ENCODE data around the gene TMEM242. TPM values are rescaled to one million over a fixed set of nuclear protein-coding genes. Genes with fewer than 3 reads are reported as not detected.

TMEM242 gene
- polyA plus RNA-seq, 1 of the 3 experiments (the other 2 are of a cell fraction), result 7.4 TPM

- H3K4me1 ChIP-seq (ENCODE audit: control insufficient read depth in 1 of 2, insufficient read depth in 2 of 2, low read depth in 1 of 2, low read length in 1 of 2), result no peaks in the 10 kb centered on the region
- no peak overlapping the region for H2AFZ ChIP-seq (ENCODE audit: low read depth)
- no peak overlapping the region for H3K4me2 ChIP-seq
- H3K79me2 ChIP-seq (ENCODE audit: insufficient read depth), result no peaks in the 10 kb centered on the region
- no peak for DNase-seq
- no peaks in the 10 kb centered on the region for H3K36me3 ChIP-seq (replicated peaks in 1 of 2; ENCODE audit: control insufficient read depth in 1 of 2, insufficient read depth in 2 of 2, low read length in 1 of 2)
- H3K9me3 ChIP-seq, result no peaks in the 10 kb centered on the region
- no peak overlapping the region for H3K9ac ChIP-seq
- H3K27ac ChIP-seq (ENCODE audit: low read depth in 2 of 2, low read length in 1 of 2), result no peak overlapping the region
- no peaks in the 10 kb centered on the region for H3K9me2 ChIP-seq
- POLR2A ChIA-PET, result no interaction called here
- no peaks in the 10 kb centered on the region for H3K27me3 ChIP-seq (ENCODE audit: insufficient read depth)
- H3K4me3 ChIP-seq (ENCODE audit: low read depth in 2 of 2, low read length in 1 of 2), result no peak overlapping the region
- H3F3A ChIP-seq (replicated peaks; ENCODE audit: insufficient read depth), result no peaks in the 10 kb centered on the region
- no peak for TF ChIP-seq FOXJ3 (CRISPR knock-in tag; IDR thresholded peaks at IDR 0.05)
- no peak for TF ChIP-seq FOXM1 (IDR thresholded peaks at IDR 0.05; ENCODE audit: low read depth)
- no peak for TF ChIP-seq TAF1 (IDR thresholded peaks at IDR 0.05; ENCODE audit: borderline replicate concordance, low read depth, low read length)
- TF ChIP-seq EP300 (IDR thresholded peaks at IDR 0.05; ENCODE audit: borderline replicate concordance in 1 of 2, low read depth in 1 of 2, low read length in 1 of 2), result no peak
- no peak for TF ChIP-seq TEAD4 (IDR thresholded peaks at IDR 0.05; ENCODE audit: borderline replicate concordance, insufficient read depth)
- TF ChIP-seq PBX3 (IDR thresholded peaks at IDR 0.05), result no peak
- no peak for TF ChIP-seq REST (IDR thresholded peaks at IDR 0.05; ENCODE audit: low read depth, low read length)
- TF ChIP-seq CHD2 (IDR thresholded peaks at IDR 0.05; ENCODE audit: low read length, partially characterized antibody), result no peak
- no peak for TF ChIP-seq MEF2A (IDR thresholded peaks at IDR 0.05; ENCODE audit: borderline replicate concordance, low read depth)
- CTCF ChIA-PET, result no interaction called here
- no peaks in the 10 kb centered on the region for H4K20me1 ChIP-seq (ENCODE audit: insufficient read depth)
- WGBS (ENCODE audit: low lambda C conversion rate), result 97% methylated on average over 1 of the region's 1 CpG
Measured at GRCh38 chr6:157364705-157365104, 41.4 kb upstream of the TMEM242 start.

GRCh38 chr6:157361886-157362285 is 38.6 kb upstream of the TMEM242 start:
- H3K4me1 ChIP-seq (ENCODE audit: control insufficient read depth in 1 of 2, insufficient read depth in 2 of 2, low read depth in 1 of 2, low read length in 1 of 2), result no peaks in the 10 kb centered on the region
- H3K9me2 ChIP-seq, result no peaks in the 10 kb centered on the region
- H3K27ac ChIP-seq (ENCODE audit: low read depth in 2 of 2, low read length in 1 of 2), result no peak overlapping the region
- H3K79me2 ChIP-seq (ENCODE audit: insufficient read depth), result no peaks in the 10 kb centered on the region
- DNase-seq, result no peak
- no peaks in the 10 kb centered on the region for H3F3A ChIP-seq (replicated peaks; ENCODE audit: insufficient read depth)
- no peaks in the 10 kb centered on the region for H3K27me3 ChIP-seq (ENCODE audit: insufficient read depth)
- ChIA-PET CTCF (no interaction called here), POLR2A (no interaction called here)
- H3K36me3 ChIP-seq (replicated peaks in 1 of 2; ENCODE audit: control insufficient read depth in 1 of 2, insufficient read depth in 2 of 2, low read length in 1 of 2), result no peaks in the 10 kb centered on the region
- H3K9ac ChIP-seq, result no peak overlapping the region
- H4K20me1 ChIP-seq (ENCODE audit: insufficient read depth), result no peaks in the 10 kb centered on the region
- H2AFZ ChIP-seq (ENCODE audit: low read depth), result no peak overlapping the region
- no peak overlapping the region for H3K4me3 ChIP-seq (ENCODE audit: low read depth in 2 of 2, low read length in 1 of 2)
- H3K4me2 ChIP-seq, result no peak overlapping the region
- H3K9me3 ChIP-seq, result no peaks in the 10 kb centered on the region
- WGBS (ENCODE audit: low lambda C conversion rate), result 61% methylated on average over 3 of the region's 3 CpGs
- TF ChIP-seq USF2 (IDR thresholded peaks at IDR 0.05; ENCODE audit: borderline replicate concordance, low read depth, low read length) (no peak), RXRA (IDR thresholded peaks at IDR 0.05; ENCODE audit: borderline replicate concordance, low read depth) (no peak), NFIC (IDR thresholded peaks at IDR 0.05; ENCODE audit: borderline replicate concordance) (no peak), PBX3 (IDR thresholded peaks at IDR 0.05) (no peak), FOXM1 (IDR thresholded peaks at IDR 0.05; ENCODE audit: low read depth) (no peak), POLR2AphosphoS5 (IDR thresholded peaks at IDR 0.05; ENCODE audit: low read depth, low read length) (no peak), CHD2 (IDR thresholded peaks at IDR 0.05; ENCODE audit: low read length, partially characterized antibody) (no peak), SMC3 (IDR thresholded peaks at IDR 0.05; ENCODE audit: low read depth, low read length) (no peak), FOSL2 (IDR thresholded peaks at IDR 0.05; ENCODE audit: borderline replicate concordance, low read depth) (no peak), TAF1 (IDR thresholded peaks at IDR 0.05; ENCODE audit: borderline replicate concordance, low read depth, low read length) (no peak), RCOR1 (IDR thresholded peaks at IDR 0.05; ENCODE audit: low read length) (no peak), CTCF (IDR thresholded peaks at IDR 0.05) (no peak), RFX5 (IDR thresholded peaks at IDR 0.05; ENCODE audit: low read length) (no peak), RAD21 (IDR thresholded peaks at IDR 0.05; ENCODE audit: low read length) (no peak), GABPA (IDR thresholded peaks at IDR 0.05; ENCODE audit: low read depth) (no peak), ELF1 (IDR thresholded peaks at IDR 0.05) (no peak)
